OCI-LY1 (cell line): ENCODE measurements around the gene FKBP15.

Experiments
- CTCF ChIP-seq: fragments of 200-600 bp; sonication (generic), shearing (Covaris generic); IDR thresholded peaks from 2 replicates; pipeline ENCODE4 v1.5.1; 2017; ENCODE audit warnings: mild to moderate bottlenecking, antibody characterized with exemption, low read length, moderate library complexity, mixed read lengths
- EZH2 ChIP-seq: fragments of 200-600 bp; sonication (generic), shearing (Covaris generic); IDR thresholded peaks from 2 replicates; pipeline ENCODE4 v1.8.0; 2017; ENCODE audit warnings: borderline replicate concordance, mixed run types, mild to moderate bottlenecking, antibody characterized with exemption, low read length, moderate library complexity, mixed read lengths

- TF ChIP-seq CTCF (no peak), EZH2 (no peak)
These were observed 89.4 kb downstream of the FKBP15 start for GRCh38 chr9:113131689-113132151.
